ENCODE results near the gene STRAP. TPM values are rescaled to one million over a fixed set of nuclear protein-coding genes. Genes with fewer than 3 reads are reported as not detected.
"Not testable (repeated sequence)": the region's sequence is repeated elsewhere in the genome, so short reads cannot be mapped to it uniquely, and the experiment has no call there.

The STRAP gene
- total and polyA plus RNA-seq, 2 experiments from 2014 or later: 229 to 403 TPM

DNA sequence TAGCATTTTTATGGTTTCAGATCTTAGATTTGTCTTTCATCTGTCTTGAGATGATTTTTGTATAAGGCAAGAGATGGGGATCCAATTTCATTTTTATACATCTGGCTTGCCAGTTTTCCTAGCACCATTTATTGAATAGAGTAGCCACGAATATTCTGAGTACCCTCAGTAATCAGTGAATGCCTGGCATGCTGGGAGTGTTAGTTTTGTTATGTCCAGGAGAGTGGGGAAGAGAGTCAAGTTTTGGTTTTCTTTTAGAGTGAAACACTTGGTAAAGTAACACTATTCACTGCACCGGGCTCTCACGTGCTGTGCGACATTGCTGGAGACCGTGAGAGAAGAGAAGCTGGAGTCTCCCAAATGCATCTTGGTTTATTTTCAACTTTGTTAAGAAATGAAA lies 60.3 kb downstream of the STRAP start:
- Mint-ChIP-seq H3K36me3 (ENCODE audit: low read depth) (peaks cover 7% of the 10 kb centered on the region), H3K27ac (no peak overlapping the region), H3K4me1 (peaks cover 13% of the 10 kb centered on the region), H3K27me3 (ENCODE audit: insufficient read depth, low read depth, poor library complexity) (peaks cover 2% of the 10 kb centered on the region), H3K9me3 (peaks cover 12% of the 10 kb centered on the region; the same call in 1 of the 3 replicates), H3K4me3 (no peak overlapping the region)
- peaks cover 3% of the 10 kb centered on the region; the same call in 1 of the 2 replicates for H3K79me2 ChIP-seq (replicated peaks; ENCODE audit: insufficient read depth)
- H3K4me1 ChIP-seq (ENCODE audit: insufficient read depth): peaks cover 13% of the 10 kb centered on the region; the same call in 1 of the 2 replicates
- H3K27me3 ChIP-seq (ENCODE audit: insufficient read depth): no peaks in the 10 kb centered on the region
- no peak overlapping the region for H3K27ac ChIP-seq (ENCODE audit: low read depth)
- H3K9me2 ChIP-seq (ENCODE audit: insufficient read depth): no peaks in the 10 kb centered on the region
- ATAC-seq (no peak), DNase-seq (ENCODE audit: low spot score) (no peak)
- H2AFZ ChIP-seq: no peak overlapping the region
- no peaks in the 10 kb centered on the region for H3F3A ChIP-seq (replicated peaks; ENCODE audit: low read depth)
- peak overlapping the region; percentile 25; the same call in 1 of the 2 replicates for H3K4me2 ChIP-seq
- H3K4me3 ChIP-seq: no peak overlapping the region
- no peaks in the 10 kb centered on the region for H3K36me3 ChIP-seq (ENCODE audit: insufficient read depth)
- no peak for TF ChIP-seq EZH2phosphoT487 (IDR thresholded peaks at IDR 0.05; ENCODE audit: unreplicated experiment)
- TF ChIP-seq REST (IDR thresholded peaks at IDR 0.05; ENCODE audit: unreplicated experiment): no peak
- no peaks in the 10 kb centered on the region for H4K20me1 ChIP-seq (replicated peaks; ENCODE audit: insufficient read depth)

DNA sequence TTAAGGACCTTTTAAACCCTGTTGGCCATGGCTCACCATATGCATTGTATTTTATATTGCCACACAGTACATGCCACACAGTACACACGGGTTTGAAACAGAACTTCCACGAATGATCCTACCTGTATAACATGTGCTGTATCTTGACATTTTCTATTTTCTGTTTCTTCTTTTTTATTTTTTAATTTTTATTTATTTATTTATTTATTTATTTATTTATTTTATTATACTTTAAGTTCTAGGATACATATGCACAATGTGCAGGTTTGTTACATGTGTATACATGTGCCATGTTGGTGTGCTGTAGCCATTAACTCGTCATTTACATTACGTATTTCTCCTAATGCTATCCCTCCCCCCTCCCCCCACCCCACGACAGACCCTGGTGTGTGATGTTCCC lies 61.3 kb downstream of the STRAP start:
- peaks cover 13% of the 10 kb centered on the region; the same call in 1 of the 2 replicates for H3K4me1 ChIP-seq (ENCODE audit: insufficient read depth)
- H2AFZ ChIP-seq; H3K27me3 Mint-ChIP-seq (ENCODE audit: insufficient read depth, low read depth, poor library complexity); H3K27ac ChIP-seq (ENCODE audit: low read depth); H3F3A ChIP-seq (replicated peaks; ENCODE audit: low read depth); H3K4me3 ChIP-seq; H3K79me2 ChIP-seq (replicated peaks; ENCODE audit: insufficient read depth); H3K4me3 Mint-ChIP-seq; H3K9me2 ChIP-seq (ENCODE audit: insufficient read depth); H3K27me3 ChIP-seq (ENCODE audit: insufficient read depth); H3K4me2 ChIP-seq; H3K27ac Mint-ChIP-seq; DNase-seq (ENCODE audit: low spot score); H4K20me1 ChIP-seq (replicated peaks; ENCODE audit: insufficient read depth); H3K36me3 ChIP-seq (ENCODE audit: insufficient read depth); ATAC-seq: not testable (repeated sequence)
- Mint-ChIP-seq H3K4me1 (peaks cover 13% of the 10 kb centered on the region), H3K9me3 (peaks cover 19% of the 10 kb centered on the region), H3K36me3 (ENCODE audit: low read depth) (peaks cover 13% of the 10 kb centered on the region)

DNA sequence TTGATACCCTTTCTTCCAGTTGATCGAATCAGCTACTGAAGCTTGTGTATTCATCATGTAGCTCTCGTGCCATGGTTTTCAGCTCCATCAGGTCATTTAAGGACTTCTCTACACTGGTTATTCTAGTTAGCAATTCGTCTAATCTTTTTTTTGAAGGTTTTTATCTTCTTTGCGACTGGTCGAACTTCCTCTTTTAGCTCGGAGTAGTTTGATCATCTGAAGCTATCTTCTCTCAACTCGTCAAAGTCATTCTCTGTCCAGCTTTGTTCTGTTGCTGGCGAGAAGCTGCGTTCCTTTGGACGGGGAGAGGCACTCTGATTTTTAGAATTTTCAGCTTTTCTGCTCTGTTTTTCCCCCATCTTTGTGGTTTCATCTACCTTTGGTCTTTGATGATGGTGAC lies 66.3 kb downstream of the STRAP start:
- H3K36me3 Mint-ChIP-seq (ENCODE audit: low read depth): peaks cover 27% of the 10 kb centered on the region

More for the DNA sequence above, 66.3 kb downstream of the STRAP start:
- H3K79me2 ChIP-seq (replicated peaks; ENCODE audit: insufficient read depth); DNase-seq (ENCODE audit: low spot score); H4K20me1 ChIP-seq (replicated peaks; ENCODE audit: insufficient read depth); H3K4me3 Mint-ChIP-seq; H2AFZ ChIP-seq; H3K4me3 ChIP-seq; H3K4me1 Mint-ChIP-seq; H3K4me2 ChIP-seq; H3K27me3 ChIP-seq (ENCODE audit: insufficient read depth); H3K27ac Mint-ChIP-seq; H3K27ac ChIP-seq (ENCODE audit: low read depth); H3K36me3 ChIP-seq (ENCODE audit: insufficient read depth); H3K4me1 ChIP-seq (ENCODE audit: insufficient read depth); ATAC-seq; H3K27me3 Mint-ChIP-seq (ENCODE audit: insufficient read depth, low read depth, poor library complexity); H3K9me2 ChIP-seq (ENCODE audit: insufficient read depth); H3F3A ChIP-seq (replicated peaks; ENCODE audit: low read depth): not testable (repeated sequence)
- H3K9me3 Mint-ChIP-seq: peaks cover 41% of the 10 kb centered on the region

Other genes starting within 250 kb of the STRAP start
- 3.5 and 7.3 TPM in 2 replicates for gene EPS8, start 93.0 kb upstream of the STRAP start, total RNA-seq (2014; rRNA removed; shearing (Covaris generic))
- gene EPS8, start 93.0 kb upstream of the STRAP start, polyA plus RNA-seq (2016; fragmentation: Nextera tagmentation; extraction: Ambion mirVana): 2.6 and 5.4 TPM in 2 replicates
- gene DERA, start 28.9 kb downstream of the STRAP start, total RNA-seq (2014; rRNA removed; shearing (Covaris generic)): 20.4 and 29.6 TPM in 2 replicates
- gene DERA, start 28.9 kb downstream of the STRAP start, polyA plus RNA-seq (2016; fragmentation: Nextera tagmentation; extraction: Ambion mirVana): 23.8 and 27.3 TPM in 2 replicates